ENCODE measurements around the gene SYT7.

SYT7 gene

GRCh38 chr11:61539831-61540357 is 41.0 kb downstream of the SYT7 start:
- no peaks in the 10 kb centered on the region for H3K27me3 ChIP-seq (replicated peaks; ENCODE audit: control insufficient read depth, insufficient read depth, low read length, poor library complexity, severe bottlenecking)
- no peak overlapping the region for H3K4me3 ChIP-seq (ENCODE audit: insufficient read depth, low read depth, low read length, poor library complexity, severe bottlenecking)
- H3K27ac ChIP-seq (ENCODE audit: insufficient read depth, low read length, poor library complexity, severe bottlenecking): no peak overlapping the region
- H3K36me3 ChIP-seq (ENCODE audit: control insufficient read depth, insufficient read depth, low read length): no peaks in the 10 kb centered on the region
- DNase-seq: no peak
- H3K9me3 ChIP-seq (ENCODE audit: control insufficient read depth, low read length): no peaks in the 10 kb centered on the region
- H3K4me1 ChIP-seq (ENCODE audit: control insufficient read depth, insufficient read depth, low read length, poor library complexity, severe bottlenecking): no peaks in the 10 kb centered on the region

- Histone ChIP-seq H3K4me3 (ENCODE audit: insufficient read depth, low read depth, low read length, poor library complexity, severe bottlenecking) (no peak overlapping the region), H3K27me3 (replicated peaks; ENCODE audit: control insufficient read depth, insufficient read depth, low read length, poor library complexity, severe bottlenecking) (no peaks in the 10 kb centered on the region), H3K9me3 (ENCODE audit: control insufficient read depth, low read length) (no peaks in the 10 kb centered on the region), H3K27ac (ENCODE audit: insufficient read depth, low read length, poor library complexity, severe bottlenecking) (no peak overlapping the region), H3K4me1 (ENCODE audit: control insufficient read depth, insufficient read depth, low read length, poor library complexity, severe bottlenecking) (no peaks in the 10 kb centered on the region), H3K36me3 (ENCODE audit: control insufficient read depth, insufficient read depth, low read length) (no peaks in the 10 kb centered on the region)
- no peak for DNase-seq
These were observed 41.9 kb downstream of the SYT7 start for GRCh38 chr11:61539006-61539405.

GRCh38 chr11:61538636-61538961 is 42.3 kb downstream of the SYT7 start:
- Histone ChIP-seq H3K4me1 (ENCODE audit: control insufficient read depth, insufficient read depth, low read length, poor library complexity, severe bottlenecking) (no peaks in the 10 kb centered on the region), H3K27me3 (replicated peaks; ENCODE audit: control insufficient read depth, insufficient read depth, low read length, poor library complexity, severe bottlenecking) (no peaks in the 10 kb centered on the region)

GRCh38 chr11:61537326-61537725 is 43.5 kb downstream of the SYT7 start:
- Histone ChIP-seq H3K4me1 (ENCODE audit: control insufficient read depth, insufficient read depth, low read length, poor library complexity, severe bottlenecking) (no peaks in the 10 kb centered on the region), H3K9me3 (ENCODE audit: control insufficient read depth, low read length) (no peaks in the 10 kb centered on the region), H3K27ac (ENCODE audit: insufficient read depth, low read length, poor library complexity, severe bottlenecking) (no peak overlapping the region), H3K4me3 (ENCODE audit: insufficient read depth, low read depth, low read length, poor library complexity, severe bottlenecking) (no peak overlapping the region), H3K27me3 (replicated peaks; ENCODE audit: control insufficient read depth, insufficient read depth, low read length, poor library complexity, severe bottlenecking) (peaks cover 1% of the 10 kb centered on the region), H3K36me3 (ENCODE audit: control insufficient read depth, insufficient read depth, low read length) (no peaks in the 10 kb centered on the region)
- DNase-seq: no peak

More at GRCh38 chr11:61538636-61538961, 42.3 kb downstream of the SYT7 start:
- Histone ChIP-seq H3K9me3 (ENCODE audit: control insufficient read depth, low read length) (no peaks in the 10 kb centered on the region), H3K4me3 (ENCODE audit: insufficient read depth, low read depth, low read length, poor library complexity, severe bottlenecking) (no peak overlapping the region), H3K27ac (ENCODE audit: insufficient read depth, low read length, poor library complexity, severe bottlenecking) (no peak overlapping the region), H3K36me3 (ENCODE audit: control insufficient read depth, insufficient read depth, low read length) (no peaks in the 10 kb centered on the region)
- no peak for DNase-seq

GRCh38 chr11:61536676-61537270 is 44.1 kb downstream of the SYT7 start:
- no peak overlapping the region for H3K27ac ChIP-seq (ENCODE audit: insufficient read depth, low read length, poor library complexity, severe bottlenecking)
- peaks cover 4% of the 10 kb centered on the region for H3K27me3 ChIP-seq (replicated peaks; ENCODE audit: control insufficient read depth, insufficient read depth, low read length, poor library complexity, severe bottlenecking)
- DNase-seq: no peak
- H3K36me3 ChIP-seq (ENCODE audit: control insufficient read depth, insufficient read depth, low read length): no peaks in the 10 kb centered on the region
- no peak overlapping the region for H3K4me3 ChIP-seq (ENCODE audit: insufficient read depth, low read depth, low read length, poor library complexity, severe bottlenecking)
- H3K4me1 ChIP-seq (ENCODE audit: control insufficient read depth, insufficient read depth, low read length, poor library complexity, severe bottlenecking): no peaks in the 10 kb centered on the region
- no peaks in the 10 kb centered on the region for H3K9me3 ChIP-seq (ENCODE audit: control insufficient read depth, low read length)

GRCh38 chr11:61535998-61536675 is 44.7 kb downstream of the SYT7 start:
- Histone ChIP-seq H3K4me1 (ENCODE audit: control insufficient read depth, insufficient read depth, low read length, poor library complexity, severe bottlenecking) (no peaks in the 10 kb centered on the region), H3K4me3 (ENCODE audit: insufficient read depth, low read depth, low read length, poor library complexity, severe bottlenecking) (no peak overlapping the region), H3K9me3 (ENCODE audit: control insufficient read depth, low read length) (no peaks in the 10 kb centered on the region), H3K27ac (ENCODE audit: insufficient read depth, low read length, poor library complexity, severe bottlenecking) (no peak overlapping the region), H3K27me3 (replicated peaks; ENCODE audit: control insufficient read depth, insufficient read depth, low read length, poor library complexity, severe bottlenecking) (peaks cover 4% of the 10 kb centered on the region), H3K36me3 (ENCODE audit: control insufficient read depth, insufficient read depth, low read length) (no peaks in the 10 kb centered on the region)
- no peak for DNase-seq

- Histone ChIP-seq H3K4me3 (ENCODE audit: insufficient read depth, low read depth, low read length, poor library complexity, severe bottlenecking) (no peak overlapping the region), H3K27ac (ENCODE audit: insufficient read depth, low read length, poor library complexity, severe bottlenecking) (no peak overlapping the region), H3K27me3 (replicated peaks; ENCODE audit: control insufficient read depth, insufficient read depth, low read length, poor library complexity, severe bottlenecking) (peaks cover 4% of the 10 kb centered on the region), H3K36me3 (ENCODE audit: control insufficient read depth, insufficient read depth, low read length) (no peaks in the 10 kb centered on the region), H3K9me3 (ENCODE audit: control insufficient read depth, low read length) (no peaks in the 10 kb centered on the region), H3K4me1 (ENCODE audit: control insufficient read depth, insufficient read depth, low read length, poor library complexity, severe bottlenecking) (no peaks in the 10 kb centered on the region)
- DNase-seq: no peak
These were observed 45.7 kb downstream of the SYT7 start for GRCh38 chr11:61534933-61535839.

GRCh38 chr11:61534025-61534932 is 46.6 kb downstream of the SYT7 start:
- no peak overlapping the region for H3K27ac ChIP-seq (ENCODE audit: insufficient read depth, low read length, poor library complexity, severe bottlenecking)
- no peaks in the 10 kb centered on the region for H3K4me1 ChIP-seq (ENCODE audit: control insufficient read depth, insufficient read depth, low read length, poor library complexity, severe bottlenecking)
- H3K4me3 ChIP-seq (ENCODE audit: insufficient read depth, low read depth, low read length, poor library complexity, severe bottlenecking): no peak overlapping the region
- H3K9me3 ChIP-seq (ENCODE audit: control insufficient read depth, low read length): no peaks in the 10 kb centered on the region
- peaks cover 4% of the 10 kb centered on the region for H3K27me3 ChIP-seq (replicated peaks; ENCODE audit: control insufficient read depth, insufficient read depth, low read length, poor library complexity, severe bottlenecking)
- DNase-seq: no peak
- H3K36me3 ChIP-seq (ENCODE audit: control insufficient read depth, insufficient read depth, low read length): no peaks in the 10 kb centered on the region

- Histone ChIP-seq H3K4me1 (ENCODE audit: control insufficient read depth, insufficient read depth, low read length, poor library complexity, severe bottlenecking) (no peaks in the 10 kb centered on the region), H3K9me3 (ENCODE audit: control insufficient read depth, low read length) (no peaks in the 10 kb centered on the region), H3K27ac (ENCODE audit: insufficient read depth, low read length, poor library complexity, severe bottlenecking) (no peak overlapping the region), H3K4me3 (ENCODE audit: insufficient read depth, low read depth, low read length, poor library complexity, severe bottlenecking) (no peak overlapping the region), H3K27me3 (replicated peaks; ENCODE audit: control insufficient read depth, insufficient read depth, low read length, poor library complexity, severe bottlenecking) (peaks cover 4% of the 10 kb centered on the region), H3K36me3 (ENCODE audit: control insufficient read depth, insufficient read depth, low read length) (no peaks in the 10 kb centered on the region)
- DNase-seq: no peak
These were observed 47.5 kb downstream of the SYT7 start for GRCh38 chr11:61533401-61533800.
